Thyroid gland (tissue), 4 donors: ENCODE data around the gene MYLK2. TPM values are rescaled to one million over a fixed set of nuclear protein-coding genes. Genes with fewer than 3 reads are reported as not detected.

Experiments
- DNase-seq, 2 donors: peaks; one replicate each; pipeline ENCODE4 v3.0.0-alpha.2; 2019
- H3K27ac ChIP-seq, 3 donors: fragments of 200-600 bp; sonication (generic); 1 replicate in 2 of 3; 2 replicates in 1 of 3; pipeline ENCODE4 v1.5.1; 2016 to 2019; ENCODE audit warnings: mild to moderate bottlenecking in 1 of 3, moderate library complexity in 1 of 3
- H3K27me3 ChIP-seq: fragments of 200-600 bp; sonication (generic); one replicate; pipeline ENCODE4 v1.5.1; 2019
- H3K36me3 ChIP-seq, 2 donors: fragments of 200-600 bp; sonication (generic); one replicate each; pipeline ENCODE4 v1.5.1; 2016 to 2019
- H3K4me1 ChIP-seq, 2 donors: fragments of 200-600 bp; sonication (generic); one replicate each; pipeline ENCODE4 v1.5.1; 2017 to 2019
- H3K4me3 ChIP-seq, 3 donors: fragments of 200-600 bp; sonication (generic); replicated peaks in 1 of 3; 1 replicate in 2 of 3; 2 replicates in 1 of 3; pipeline ENCODE4 v1.5.1; 2016; ENCODE audit warnings: mild to moderate bottlenecking in 1 of 3
- H3K9me3 ChIP-seq: fragments of 200-600 bp; sonication (generic); one replicate; pipeline ENCODE4 v1.5.1; 2017
- CTCF ChIP-seq, 6 experiments: fragments of 200-600 bp in 3 of 6; fragments of 450-650 bp in 3 of 6; sonication (generic) in 3 of 6; IDR thresholded peaks; one replicate each; pipeline ENCODE4 v1.5.1; 2016 to 2019; ENCODE audit warnings: antibody characterized with exemption in 6 of 6, mild to moderate bottlenecking in 2 of 6, inconsistent platforms in 1 of 6, moderate library complexity in 1 of 6
- POLR2A ChIP-seq, 2 donors: fragments of 450-650 bp; IDR thresholded peaks; one replicate each; pipeline ENCODE4 v1.6.1; 2017; ENCODE audit warnings: antibody characterized with exemption in 2 of 2, mild to moderate bottlenecking in 2 of 2, moderate library complexity in 1 of 2
- WGBS, 2 donors: methylation state at CpG; one replicate each; pipeline ENCODE4 v1.1.5; 2017; 5-methylcytosine and 5-hydroxymethylcytosine counted together
- intact Hi-C: fragments of 100-400 bp; cut with DNase I; formaldehyde crosslinking; loops from one replicate; pipeline ENCODE4 v1.15.1; 2023
- small RNA-seq: library from RNA; depleted of rRNA; stranded (forward); fragments of <200 nt; gene quantifications from one replicate; pipeline ENCODE3, GENCODE V24; 2016
- total RNA-seq, 4 donors: library from RNA; depleted of rRNA; stranded (reverse); fragments of >200 nt; gene quantifications; one replicate each; pipeline ENCODE4 v1.2.3, GENCODE V29; 2016

Gene MYLK2
- total RNA-seq, 4 donors from 2014 or later, result 0.22 to 0.83 TPM; not detected in 2

DNA sequence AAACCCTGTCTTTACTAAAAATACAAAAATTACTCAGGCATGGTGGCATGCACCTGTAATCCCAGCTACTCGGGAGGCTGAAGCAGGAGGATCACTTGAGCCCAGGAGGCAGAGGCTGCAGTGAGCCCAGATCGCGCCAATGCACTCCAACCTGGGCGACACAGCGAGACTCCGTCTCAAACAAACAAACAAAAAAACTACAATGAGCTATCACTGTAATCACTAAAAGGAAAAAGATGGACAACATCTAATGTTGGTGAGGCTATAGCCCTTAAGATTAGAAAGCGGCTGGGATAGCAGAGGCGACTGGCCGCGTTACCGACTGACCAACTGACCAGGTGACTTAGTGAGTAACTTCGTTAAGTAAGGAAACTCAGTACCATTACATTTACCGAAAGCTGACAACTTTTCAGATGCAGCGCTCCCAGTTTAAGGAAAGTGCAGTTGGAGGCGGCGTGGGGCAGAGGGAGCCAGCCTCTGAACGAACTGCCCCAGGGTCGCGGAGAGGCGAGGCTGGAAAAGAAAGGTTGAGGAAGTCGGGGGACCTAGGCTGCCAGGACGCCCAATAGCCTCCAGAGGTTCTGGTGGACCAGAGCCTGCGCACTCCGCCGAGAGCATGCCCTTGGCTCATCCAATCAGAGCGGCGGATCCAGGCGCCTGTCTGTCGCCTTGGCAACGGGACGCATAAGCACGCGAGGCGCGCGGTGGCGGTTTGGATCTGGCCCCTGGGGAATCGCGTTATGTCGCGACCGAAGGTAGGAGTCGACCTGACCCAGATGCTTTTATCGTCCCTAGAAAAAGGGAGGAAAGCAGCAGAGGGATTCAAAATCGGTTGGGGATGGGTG, 60.2 kb downstream of the MYLK2 start:
- intact Hi-C loops, result no loop called here
- H3K4me1 ChIP-seq, result peaks cover 12 to 13% of the 10 kb centered on the region in 2 donors
- peak overlapping the region; percentile 43 to 86 (median 48) for H3K4me3 ChIP-seq

GRCh38 chr20:31881945-31882344, 62.8 kb downstream of the MYLK2 start:
- Histone ChIP-seq H3K4me1 (peaks cover 3 to 6% of the 10 kb centered on the region in 2 donors), H3K9me3 (no peaks in the 10 kb centered on the region), H3K4me3 (no peak overlapping the region), H3K27ac (no peak overlapping the region), H3K36me3 (no peaks in the 10 kb centered on the region), H3K27me3 (no peaks in the 10 kb centered on the region)
- intact Hi-C loops, result no loop called here
- no peak for DNase-seq
- TF ChIP-seq POLR2A (IDR thresholded peaks at IDR 0.05), result no peak
- no peak for TF ChIP-seq CTCF (IDR thresholded peaks at IDR 0.05)
- 74 to 79% methylated on average over 5 of the region's 5 CpGs for WGBS, 2 donors

More for the DNA sequence above, 60.2 kb downstream of the MYLK2 start:
- peak; percentile 97 for DNase-seq
- TF ChIP-seq CTCF (IDR thresholded peaks at IDR 0.05) (peak in 2 of 6 experiments; percentile 12 to 22), POLR2A (IDR thresholded peaks at IDR 0.05) (peak in 1 of 2 donors; percentile 79)
- peak overlapping the region; percentile 49 to 87 (median 56) for H3K27ac ChIP-seq
- WGBS, 2 donors, result 7 to 8% methylated on average over 37 to 43 of the region's 45 CpGs
- no peaks in the 10 kb centered on the region for H3K36me3 ChIP-seq
- H3K27me3 ChIP-seq, result no peaks in the 10 kb centered on the region
- no peaks in the 10 kb centered on the region for H3K9me3 ChIP-seq

- peaks cover 3 to 6% of the 10 kb centered on the region in 2 donors for H3K4me1 ChIP-seq
- intact Hi-C loops, result no loop called here
- H3K27ac ChIP-seq, result no peak overlapping the region
- TF ChIP-seq CTCF (IDR thresholded peaks at IDR 0.05) (no peak), POLR2A (IDR thresholded peaks at IDR 0.05) (no peak)
- H3K27me3 ChIP-seq, result no peaks in the 10 kb centered on the region
- no peaks in the 10 kb centered on the region for H3K36me3 ChIP-seq
- DNase-seq, result no peak
- H3K9me3 ChIP-seq, result no peaks in the 10 kb centered on the region
- H3K4me3 ChIP-seq, result no peak overlapping the region
These were observed 64.7 kb downstream of the MYLK2 start for GRCh38 chr20:31883829-31884228.

Small RNA genes within 50 kb of the gene (small RNA-seq; reads per million reads assigned to genes)
- gene AL160175.1, result not detected

Other genes starting within 250 kb of the MYLK2 start
- 1,000 to 10,000 TPM; 1,083 to 1,350 (median 1,205) TPM for gene ID1, start 214.1 kb upstream of the MYLK2 start, total RNA-seq
- 1 to 10 TPM; 1.1 to 4.8 (median 3.4) TPM for gene COX4I2, start 181.4 kb upstream of the MYLK2 start, total RNA-seq
- gene BCL2L1, start 96.5 kb upstream of the MYLK2 start, total RNA-seq, result 100 to 1,000 TPM; 110 to 154 (median 125) TPM
- gene TPX2, start 80.1 kb upstream of the MYLK2 start, total RNA-seq, result 1 to 10 TPM in 2 of 4 donors, under 1 TPM in 2; 0.39 to 2.0 (median 0.82) TPM
- gene FOXS1, start 26.2 kb downstream of the MYLK2 start, total RNA-seq, result 1 to 10 TPM in 1 of 4 donors, under 1 TPM in 1, not detected in 2; 0.44 to 1.0 TPM
- 1 to 10 TPM; 5.4 to 9.1 (median 7.0) TPM for gene DUSP15, start 51.2 kb downstream of the MYLK2 start, total RNA-seq
- 1 to 10 TPM in 3 of 4 donors, under 1 TPM in 1; 0.40 to 1.5 (median 1.2) TPM for gene TTLL9, start 51.3 kb downstream of the MYLK2 start, total RNA-seq
- 10 to 100 TPM in 2 of 4 donors, 1 to 10 TPM in 2; 7.3 to 14.9 (median 9.2) TPM for gene PDRG1, start 132.7 kb downstream of the MYLK2 start, total RNA-seq
- gene XKR7, start 148.8 kb downstream of the MYLK2 start, total RNA-seq, result under 1 TPM in 1 of 4 donors, not detected in 3; 0.10 TPM
- gene CCM2L, start 191.1 kb downstream of the MYLK2 start, total RNA-seq, result 10 to 100 TPM in 1 of 4 donors, 1 to 10 TPM in 3; 7.4 to 16.0 (median 9.7) TPM
- 1 to 10 TPM; 3.1 to 5.9 (median 4.8) TPM for gene HCK, start 232.9 kb downstream of the MYLK2 start, total RNA-seq